HG03045 (cell line): Measurements from ENCODE around the gene UBE3C.
"Not testable (repeated sequence)": the region's sequence is repeated elsewhere in the genome, so short reads cannot be mapped to it uniquely, and the experiment has no call there.

Experiments used
- ATAC-seq: cut with Tn5 transposase; IDR thresholded peaks from one replicate; pipeline ENCODE4 v1.9.1; 2021; ENCODE audit warnings: mild to moderate bottlenecking, moderate library complexity; ENCODE audit not compliant: unreplicated experiment

Gene UBE3C

DNA sequence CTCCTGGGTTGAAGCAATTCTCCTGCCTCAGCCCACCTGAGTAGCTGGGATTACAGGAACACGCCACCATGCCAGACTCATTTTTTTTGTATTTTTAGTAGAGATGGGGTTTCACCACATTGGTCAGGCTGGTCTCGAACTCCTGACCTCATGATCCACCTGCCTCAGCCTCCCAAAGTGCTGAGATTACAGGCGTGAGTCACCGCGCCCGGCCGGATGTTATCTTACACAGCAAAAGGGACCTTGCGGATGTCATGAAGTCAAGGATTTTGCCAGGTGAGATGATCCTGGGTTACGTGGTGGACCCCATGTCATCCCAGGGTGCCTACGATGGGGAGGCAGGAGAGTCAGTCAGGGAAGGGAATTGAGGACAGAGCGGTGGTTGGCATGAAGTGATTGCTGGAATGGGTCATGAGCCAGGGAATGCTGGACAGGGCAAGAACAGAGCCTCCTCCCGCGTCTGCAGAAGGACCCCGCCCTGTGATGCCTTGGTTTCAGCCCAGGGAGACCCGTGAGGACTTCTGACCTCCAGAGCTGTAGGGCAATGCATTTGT is 8.7 kb upstream of the UBE3C start:
- ATAC-seq, result no peak

DNA sequence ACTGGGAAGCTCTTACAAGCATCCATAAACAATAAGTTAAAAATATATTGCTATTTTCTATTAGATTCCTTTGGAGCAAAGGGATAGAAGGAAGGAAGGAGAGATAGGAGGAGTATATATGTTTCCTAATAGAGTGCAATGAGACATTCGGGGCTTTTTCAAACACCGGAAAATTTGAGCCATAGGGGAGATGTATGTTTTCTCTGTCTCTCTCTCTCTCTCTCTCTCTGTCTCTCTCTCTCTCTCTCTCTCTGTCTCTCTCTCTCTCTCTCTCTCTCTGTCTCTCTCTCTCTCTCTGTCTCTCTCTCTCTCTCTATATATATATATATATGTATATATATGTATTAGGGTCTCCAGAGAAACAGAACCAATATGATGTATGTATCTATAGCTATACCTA is 7.9 kb upstream of the UBE3C start:
- ATAC-seq, result not testable (repeated sequence)

DNA sequence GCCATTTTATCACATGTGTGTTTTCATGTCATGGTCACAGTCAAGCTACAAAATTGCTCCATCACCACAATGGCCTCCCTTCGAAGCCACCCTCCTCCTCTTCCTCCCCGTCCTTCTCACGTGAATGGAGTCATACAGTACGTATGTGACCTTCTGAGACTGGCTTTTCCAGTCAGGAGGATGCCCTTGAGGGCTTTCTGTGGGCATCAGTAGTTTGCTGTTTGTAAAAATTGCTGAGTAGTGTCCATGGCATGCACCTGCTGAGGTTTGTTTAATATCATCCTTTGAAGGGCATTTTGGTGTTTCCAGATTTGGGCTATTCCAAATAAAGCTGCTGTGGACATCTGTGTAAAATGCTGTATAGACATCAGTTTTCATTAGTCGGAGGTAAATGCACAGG is 5.9 kb upstream of the UBE3C start:
- no peak for ATAC-seq

DNA sequence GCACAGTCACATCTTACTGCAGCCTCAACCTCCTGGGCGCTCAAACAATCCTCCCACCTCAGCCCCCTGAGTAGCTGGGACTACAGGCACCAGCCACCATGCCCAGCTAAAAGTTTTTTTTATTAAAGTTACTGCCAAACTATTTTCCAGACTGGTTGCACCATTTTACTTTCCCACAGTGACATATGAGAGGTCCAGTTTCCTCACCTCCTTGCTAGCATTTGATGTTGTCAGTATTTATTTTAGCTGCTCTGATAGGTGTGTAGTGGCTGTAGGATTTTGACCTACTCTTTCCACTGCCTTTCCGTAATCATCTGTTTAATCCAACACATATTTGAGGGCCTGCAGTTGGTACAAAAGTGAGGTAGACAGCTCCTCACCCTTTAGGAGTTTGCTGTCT is 5.4 kb upstream of the UBE3C start:
- no peak for ATAC-seq

DNA sequence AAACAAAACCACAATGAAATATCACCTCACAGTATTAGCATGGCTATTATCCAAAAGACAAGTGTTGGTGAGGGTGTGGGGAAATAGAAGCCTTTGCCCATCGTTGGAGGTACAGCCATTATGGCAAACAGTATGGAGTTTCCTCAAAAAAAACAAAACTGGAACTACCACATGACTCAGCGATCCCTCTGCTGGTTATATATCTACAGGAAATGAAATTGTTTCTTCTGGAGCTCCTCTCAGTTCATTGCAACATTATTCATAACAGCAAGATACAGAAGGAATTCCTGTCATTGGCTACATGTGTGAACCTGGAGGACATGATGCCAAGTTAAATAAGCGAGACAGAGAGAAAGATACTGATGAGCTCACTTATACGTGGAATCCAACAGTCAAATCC is 2.4 kb upstream of the UBE3C start:
- ATAC-seq, result no peak

DNA sequence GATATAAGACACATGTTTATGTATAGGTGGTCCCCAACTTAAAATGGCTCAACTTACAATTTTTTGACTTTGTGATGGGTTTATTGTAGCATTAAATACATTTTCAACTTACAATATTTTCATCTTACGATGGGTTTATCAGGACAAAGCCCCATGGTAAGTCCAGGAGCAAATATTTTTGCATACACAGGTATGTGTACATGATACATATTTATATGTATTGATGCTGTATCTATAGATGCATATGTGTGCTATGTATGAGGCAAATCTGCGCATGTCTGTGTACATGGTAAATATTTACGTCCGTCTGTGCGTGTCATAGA is 664 bp upstream of the UBE3C start:
- ATAC-seq, result no peak

- peak; percentile 63 for ATAC-seq
Measured at GRCh38 chr7:157139111-157139809, 534 bp downstream of the UBE3C start.

GRCh38 chr7:157139810-157140510 is 1.2 kb downstream of the UBE3C start:
- no peak for ATAC-seq

DNA sequence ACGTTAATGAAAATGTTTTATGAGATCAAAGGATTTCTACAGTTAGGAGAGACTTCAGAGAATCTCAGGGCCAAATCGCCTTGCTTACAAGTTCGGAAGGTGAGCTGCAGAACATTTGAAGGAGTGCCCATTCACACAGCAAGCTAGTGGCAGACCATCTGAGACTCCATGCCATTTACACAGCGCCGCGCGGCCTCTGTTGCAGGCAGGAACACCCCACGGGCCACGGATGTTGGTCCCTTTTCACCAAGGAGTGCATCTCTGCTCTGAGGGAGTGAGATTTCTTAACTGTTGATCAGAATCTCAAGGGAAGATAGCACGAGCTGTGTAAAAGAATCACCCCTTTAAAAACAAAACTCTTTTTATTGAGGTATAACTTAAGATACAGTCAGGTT is 1.8 kb downstream of the UBE3C start:
- no peak for ATAC-seq

GRCh38 chr7:157141525-157142060 is 2.9 kb downstream of the UBE3C start:
- no peak for ATAC-seq

- ATAC-seq, result no peak
Measured at GRCh38 chr7:157143788-157144187, 5.1 kb downstream of the UBE3C start.

DNA sequence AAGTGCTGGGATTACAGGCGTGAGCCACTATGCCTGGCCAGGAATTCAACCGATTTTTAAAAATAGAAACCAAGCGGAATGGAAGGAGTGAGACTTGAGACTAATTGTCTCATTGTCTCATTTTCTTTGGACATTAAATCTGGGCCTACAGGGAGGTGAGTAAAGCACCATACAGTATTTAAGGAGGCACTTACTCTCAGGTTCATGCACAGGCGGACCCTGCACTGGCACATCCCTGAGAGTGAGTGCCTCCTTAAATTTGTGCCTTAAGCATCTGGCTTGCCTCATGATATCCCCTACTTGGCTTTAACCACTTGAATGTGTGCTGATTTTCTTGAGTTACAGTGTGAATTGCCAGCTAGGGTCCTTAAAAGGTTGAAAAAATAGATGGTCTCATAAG is 10.6 kb downstream of the UBE3C start:
- ATAC-seq, result no peak

GRCh38 chr7:157150882-157151281 is 12.2 kb downstream of the UBE3C start:
- ATAC-seq, result no peak

DNA sequence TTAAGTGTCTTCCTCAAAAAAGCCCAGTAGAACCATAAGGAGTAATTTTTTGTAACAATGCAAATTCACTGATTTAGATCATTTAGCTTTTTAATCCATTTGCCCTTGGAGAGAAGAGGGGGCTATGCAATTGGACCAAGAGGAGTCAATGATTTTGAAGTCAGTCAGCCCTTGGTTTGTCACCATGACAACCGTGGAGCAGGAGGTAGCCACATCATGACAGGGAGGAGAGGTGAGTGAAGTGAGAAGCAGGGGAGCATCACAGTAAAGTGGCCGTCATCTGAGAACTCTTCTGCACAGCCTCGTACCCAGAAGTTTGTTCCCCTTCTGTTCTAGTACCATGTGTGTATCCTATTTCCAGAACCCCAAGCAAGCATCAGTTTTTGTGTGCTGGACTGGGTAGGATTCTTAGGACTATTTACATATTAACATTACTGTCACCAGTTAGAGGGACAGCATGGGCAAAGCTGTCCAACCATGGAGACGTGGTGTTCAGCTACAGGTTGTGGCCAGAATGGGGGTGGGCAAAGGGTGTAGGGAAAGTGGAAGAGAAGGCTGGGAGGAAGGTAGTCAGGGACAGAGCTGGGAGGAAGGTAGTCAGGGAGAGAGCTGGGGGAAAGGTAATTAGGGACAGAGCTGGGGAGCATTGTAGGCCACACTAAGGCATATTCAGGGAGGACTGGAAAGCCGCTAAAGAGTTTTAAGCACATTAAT is 13.1 kb downstream of the UBE3C start:
- ATAC-seq, result no peak

GRCh38 chr7:157152391-157152937 is 13.7 kb downstream of the UBE3C start:
- no peak for ATAC-seq

GRCh38 chr7:157153260-157153659 is 14.5 kb downstream of the UBE3C start:
- ATAC-seq, result no peak

DNA sequence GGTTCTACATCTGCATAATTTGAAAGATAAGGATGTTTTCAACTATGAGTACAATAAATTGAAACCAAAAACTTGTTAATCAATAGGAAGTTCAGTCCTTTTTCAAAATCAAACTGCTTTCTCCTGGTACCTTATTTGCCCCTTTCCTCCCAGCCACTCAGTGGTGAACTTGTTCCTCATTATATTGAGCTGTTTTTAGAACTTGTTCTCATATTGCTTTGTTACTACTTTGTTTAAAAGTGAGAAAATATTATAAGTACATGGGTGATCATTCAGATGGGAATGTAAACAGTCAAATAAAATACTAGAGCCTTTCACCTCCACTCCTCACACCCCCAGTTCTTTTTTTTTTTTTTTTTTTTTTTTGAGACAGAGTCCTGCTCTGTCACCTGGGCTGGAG is 17.2 kb downstream of the UBE3C start:
- no peak for ATAC-seq

- ATAC-seq, result no peak
Measured at GRCh38 chr7:157158400-157158799, 19.7 kb downstream of the UBE3C start.

DNA sequence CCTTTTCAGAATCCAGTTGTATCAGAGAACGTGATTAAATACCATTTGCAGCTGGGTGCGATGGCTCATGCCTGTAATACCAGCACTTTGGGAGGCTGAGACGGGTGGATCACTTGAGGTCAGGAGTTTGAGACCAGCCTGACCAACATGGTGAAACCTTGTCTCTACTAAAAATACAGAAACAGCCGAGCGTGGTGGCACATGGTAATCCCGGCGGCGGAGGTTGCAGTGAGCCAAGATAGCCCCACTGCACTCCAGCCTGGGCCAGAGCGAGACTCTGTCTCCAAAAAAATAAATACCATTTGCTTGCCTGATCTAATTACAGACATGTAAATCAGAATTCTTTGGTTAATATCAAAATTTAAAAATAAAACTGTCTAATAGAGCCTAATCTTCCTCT is 20.8 kb downstream of the UBE3C start:
- ATAC-seq, result not testable (repeated sequence)

- ATAC-seq, result no peak
Measured at GRCh38 chr7:157160433-157160832, 21.7 kb downstream of the UBE3C start.

DNA sequence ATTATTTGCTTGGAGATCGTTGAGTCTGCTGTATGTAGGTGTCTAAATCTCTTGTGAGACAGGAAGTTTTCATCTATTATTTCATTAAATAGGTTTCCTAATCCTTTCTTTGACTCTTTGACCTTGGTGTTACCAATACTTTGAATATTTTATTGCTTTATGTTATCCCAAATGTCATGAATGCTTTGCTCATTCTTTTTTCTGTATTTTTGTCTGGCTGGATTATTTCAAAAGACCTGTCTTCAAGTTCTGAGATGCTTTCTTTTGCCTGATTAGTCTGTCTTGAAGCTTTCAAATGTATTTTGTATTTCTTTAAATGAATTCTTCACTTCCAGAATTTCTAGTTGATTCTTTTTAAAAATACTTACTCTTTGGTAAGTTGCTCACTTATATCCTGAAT is 27.3 kb downstream of the UBE3C start:
- no peak for ATAC-seq
